Stomach (tissue), 4 donors: ENCODE data around the gene CREB3.

Experiments used
- CTCF ChIP-seq, 7 experiments: fragments of 450-650 bp in 4 of 7; fragments of 200-600 bp in 3 of 7; sonication (generic) in 3 of 7; IDR thresholded peaks; one replicate each; pipeline ENCODE4 v1.5.1; 2016 to 2019; ENCODE audit warnings: antibody characterized with exemption in 7 of 7, control low read depth in 2 of 7, mild to moderate bottlenecking in 1 of 7
- EP300 ChIP-seq: sonication (generic); formaldehyde crosslinking; IDR thresholded peaks from one replicate; pipeline ENCODE4 v1.6.1; 2017; ENCODE audit warnings: antibody characterized with exemption
- POLR2A ChIP-seq, 4 donors: fragments of 450-650 bp; IDR thresholded peaks; one replicate each; pipeline ENCODE4 v1.6.1; 2016; ENCODE audit warnings: antibody characterized with exemption in 4 of 4, control low read depth in 2 of 4, mild to moderate bottlenecking in 1 of 4, moderate library complexity in 1 of 4
- POLR2AphosphoS5 ChIP-seq, 3 donors: sonication (generic); formaldehyde crosslinking; IDR thresholded peaks; one replicate each; pipeline ENCODE4 v1.6.1; 2016; ENCODE audit warnings: antibody characterized with exemption in 3 of 3

- TF ChIP-seq POLR2A (IDR thresholded peaks at IDR 0.05) (no peak), CTCF (IDR thresholded peaks at IDR 0.05) (no peak), EP300 (no peak), POLR2AphosphoS5 (IDR thresholded peaks at IDR 0.05) (no peak)
These were observed 51.0 kb downstream of the CREB3 start for GRCh38 chr9:35783418-35783817.
